Naive B cell (primary cell): ENCODE results near the gene GLG1. TPM values are rescaled to one million over a fixed set of nuclear protein-coding genes. Genes with fewer than 3 reads are reported as not detected.
"Not testable (repeated sequence)": the region's sequence is repeated elsewhere in the genome, so short reads cannot be mapped to it uniquely, and the experiment has no call there.

ENCODE experiments used
- ATAC-seq, 2 donors: fragments of 150-1000 bp; cut with Tn5 transposase; 2 replicates each; pipeline ENCODE4 v1.10.0; 2021; ENCODE audit warnings: low read depth in 2 of 2, mild to moderate bottlenecking in 2 of 2, moderate library complexity in 2 of 2
- DNase-seq: peaks from one replicate; pipeline ENCODE4 v3.0.0; 2022
- H3K27ac Mint-ChIP-seq, 6 donors: one replicate each; pipeline ENCODE4 v1.8.0; 2020 to 2022; ENCODE audit warnings: mild to moderate bottlenecking in 6 of 6, mixed read lengths in 6 of 6, moderate library complexity in 5 of 6, inconsistent platforms in 2 of 6
- H3K27me3 Mint-ChIP-seq, 3 donors: one replicate each; pipeline ENCODE4 v1.8.0; 2021 to 2022; ENCODE audit warnings: mixed read lengths in 3 of 3, mild to moderate bottlenecking in 1 of 3
- H3K36me3 Mint-ChIP-seq, 2 donors: one replicate each; pipeline ENCODE4 v1.8.0; 2020 to 2022; ENCODE audit warnings: mixed read lengths in 2 of 2, inconsistent platforms in 1 of 2, mild to moderate bottlenecking in 1 of 2
- H3K4me1 Mint-ChIP-seq, 3 donors: one replicate each; pipeline ENCODE4 v1.8.0; 2020 to 2022; ENCODE audit warnings: mixed read lengths in 3 of 3, inconsistent platforms in 1 of 3, mild to moderate bottlenecking in 1 of 3, moderate library complexity in 1 of 3
- H3K4me3 Mint-ChIP-seq, 8 donors: one replicate each; pipeline ENCODE4 v1.8.0; 2020 to 2022; ENCODE audit warnings: mild to moderate bottlenecking in 8 of 8, mixed read lengths in 8 of 8, moderate library complexity in 8 of 8, inconsistent platforms in 2 of 8
- H3K9me3 Mint-ChIP-seq, 7 donors: one replicate each; pipeline ENCODE4 v1.8.0; 2020 to 2022; ENCODE audit warnings: mixed read lengths in 7 of 7, mild to moderate bottlenecking in 5 of 7, inconsistent platforms in 2 of 7, moderate library complexity in 1 of 7
- polyA plus RNA-seq, 6 donors: library from polyadenylated mRNA; unstranded; fragments of 300-500 nt; fragmentation: Illumina TruSeq; gene quantifications; one replicate each; pipeline ENCODE4 v1.2.3, GENCODE V29; 2021; ENCODE audit warnings: low read depth in 6 of 6

GLG1 gene
- polyA plus RNA-seq, 6 donors from 2014 or later, result 71.4 to 112 (median 94.1) TPM

DNA sequence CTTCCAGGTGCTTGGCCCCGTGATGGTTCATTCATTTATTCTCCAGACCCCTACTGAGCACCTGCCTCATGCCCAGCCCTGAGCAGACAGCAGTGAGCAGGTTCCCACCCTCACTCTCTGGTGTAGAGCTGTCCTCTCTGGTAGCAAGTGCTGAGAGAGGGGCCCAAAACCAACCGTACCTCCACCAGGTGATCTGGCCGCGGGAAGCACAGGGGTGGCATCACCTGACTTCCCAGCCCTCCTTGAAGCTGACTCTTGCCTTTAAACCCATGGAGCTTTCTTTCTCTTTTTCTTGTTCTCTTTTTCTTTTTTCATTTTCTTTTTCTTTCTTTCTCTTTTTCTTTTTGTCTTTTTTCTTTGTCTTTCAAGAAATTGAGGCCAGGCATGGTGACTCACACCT is 206.7 kb downstream of the GLG1 start:
- ATAC-seq, H3K27me3 Mint-ChIP-seq, H3K4me3 Mint-ChIP-seq, H3K4me1 Mint-ChIP-seq, H3K36me3 Mint-ChIP-seq, DNase-seq, H3K9me3 Mint-ChIP-seq: not testable (repeated sequence)
- peak overlapping the region in 2 of 6 donors; percentile 40 to 87 for H3K27ac Mint-ChIP-seq

DNA sequence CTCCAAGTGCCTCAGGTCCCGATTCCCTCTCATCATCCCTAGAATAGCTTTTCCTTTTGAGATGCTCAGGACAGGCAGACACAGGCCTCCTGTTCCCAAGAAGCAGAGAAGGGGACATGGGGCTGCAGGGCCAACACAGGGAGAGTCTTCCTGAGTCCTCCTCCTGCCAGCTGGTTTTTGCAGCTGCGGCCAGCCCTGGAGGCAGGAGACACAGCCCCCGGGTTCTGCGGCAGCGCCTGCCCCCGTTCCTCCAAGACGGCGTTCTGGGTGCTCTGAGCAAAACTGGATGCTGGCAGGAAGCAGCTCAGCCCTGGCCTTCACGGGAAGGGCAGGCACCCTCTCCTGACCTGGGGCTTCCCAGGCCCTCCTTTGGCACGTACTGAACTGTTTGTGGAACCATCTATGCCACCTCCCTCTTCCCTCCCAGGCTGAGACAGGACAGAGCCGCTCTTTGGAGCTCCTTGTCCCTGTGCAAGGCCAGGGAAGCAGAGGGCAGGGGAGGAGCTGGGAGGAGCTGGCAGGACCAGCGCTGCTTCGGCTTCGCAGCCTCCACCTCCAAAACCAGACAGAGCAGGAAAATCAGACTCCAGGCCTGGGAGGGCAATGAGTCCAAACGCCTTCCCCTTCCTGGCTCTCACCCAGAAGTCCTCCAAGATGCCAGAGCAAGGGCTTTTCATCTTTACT is 208.6 kb downstream of the GLG1 start:
- not testable (repeated sequence) for H3K36me3 Mint-ChIP-seq, H3K27me3 Mint-ChIP-seq, H3K9me3 Mint-ChIP-seq, ATAC-seq, DNase-seq, H3K27ac Mint-ChIP-seq, H3K4me3 Mint-ChIP-seq, H3K4me1 Mint-ChIP-seq

Other genes with a start within 250 kb of the GLG1 start
- 1 to 10 TPM in 1 of 6 donors, under 1 TPM in 1, not detected in 4; 0.33 to 1.3 TPM for gene NPIPB15, start 230.8 kb downstream of the GLG1 start, polyA plus RNA-seq
- gene CLEC18B, start 185.6 kb downstream of the GLG1 start, polyA plus RNA-seq, result not detected
- 10 to 100 TPM; 12.7 to 40.9 (median 23.7) TPM for gene RFWD3, start 59.8 kb upstream of the GLG1 start, polyA plus RNA-seq
- 1 to 10 TPM; 1.7 to 7.6 (median 3.8) TPM for gene MLKL, start 93.7 kb upstream of the GLG1 start, polyA plus RNA-seq
- gene FA2H, start 167.7 kb upstream of the GLG1 start, polyA plus RNA-seq, result 1 to 10 TPM in 1 of 6 donors, under 1 TPM in 2, not detected in 3; 0.21 to 3.1 (median 0.29) TPM